ENCODE measurements around the gene ADAMTS16.

ADAMTS16 gene

GRCh38 chr5:5164163-5164562 lies 24.0 kb downstream of the ADAMTS16 start:
- H3K27ac ChIP-seq (ENCODE audit: low read depth, low read length), result no peak overlapping the region
- H3K27me3 ChIP-seq (ENCODE audit: control insufficient read depth, insufficient read depth, low read length), result no peaks in the 10 kb centered on the region
- no peak overlapping the region for H3K9ac ChIP-seq (ENCODE audit: low read length)
- H3K36me3 ChIP-seq (ENCODE audit: control insufficient read depth, insufficient read depth, low read length), result no peaks in the 10 kb centered on the region
- H3K4me1 ChIP-seq (ENCODE audit: control insufficient read depth, insufficient read depth, low read length), result peaks cover 21% of the 10 kb centered on the region; the same call in 1 of the 2 replicates
- H3K4me3 ChIP-seq (ENCODE audit: low read depth, low read length), result no peak overlapping the region
- H3K9me3 ChIP-seq (ENCODE audit: control insufficient read depth, insufficient read depth, low read depth, low read length), result no peaks in the 10 kb centered on the region

- Histone ChIP-seq H3K27ac (ENCODE audit: low read depth, low read length) (no peak overlapping the region), H3K4me3 (ENCODE audit: low read depth, low read length) (no peak overlapping the region), H3K9me3 (ENCODE audit: control insufficient read depth, insufficient read depth, low read depth, low read length) (no peaks in the 10 kb centered on the region), H3K36me3 (ENCODE audit: control insufficient read depth, insufficient read depth, low read length) (no peaks in the 10 kb centered on the region), H3K4me1 (ENCODE audit: control insufficient read depth, insufficient read depth, low read length) (peaks cover 21% of the 10 kb centered on the region; the same call in 1 of the 2 replicates), H3K27me3 (ENCODE audit: control insufficient read depth, insufficient read depth, low read length) (no peaks in the 10 kb centered on the region), H3K9ac (ENCODE audit: low read length) (no peak overlapping the region)
These were observed 25.4 kb downstream of the ADAMTS16 start for GRCh38 chr5:5165541-5166002.

- Histone ChIP-seq H3K9ac (ENCODE audit: low read length) (no peak overlapping the region), H3K4me3 (ENCODE audit: low read depth, low read length) (no peak overlapping the region), H3K27me3 (ENCODE audit: control insufficient read depth, insufficient read depth, low read length) (no peaks in the 10 kb centered on the region), H3K9me3 (ENCODE audit: control insufficient read depth, insufficient read depth, low read depth, low read length) (no peaks in the 10 kb centered on the region; the same call in 1 of the 2 replicates), H3K27ac (ENCODE audit: low read depth, low read length) (no peak overlapping the region), H3K36me3 (ENCODE audit: control insufficient read depth, insufficient read depth, low read length) (no peaks in the 10 kb centered on the region), H3K4me1 (ENCODE audit: control insufficient read depth, insufficient read depth, low read length) (peaks cover 21% of the 10 kb centered on the region; the same call in 1 of the 2 replicates)
These were observed 29.3 kb downstream of the ADAMTS16 start for GRCh38 chr5:5169466-5169865.

GRCh38 chr5:5178136-5178535 lies 38.0 kb downstream of the ADAMTS16 start:
- H3K4me1 ChIP-seq (ENCODE audit: control insufficient read depth, insufficient read depth, low read length), result peaks cover 64% of the 10 kb centered on the region

GRCh38 chr5:5178580-5178979 lies 38.5 kb downstream of the ADAMTS16 start:
- Histone ChIP-seq H3K9ac (ENCODE audit: low read length) (peak overlapping the region; percentile 58), H3K27ac (ENCODE audit: low read depth, low read length) (peak overlapping the region; percentile 92), H3K4me1 (ENCODE audit: control insufficient read depth, insufficient read depth, low read length) (peaks cover 69% of the 10 kb centered on the region), H3K36me3 (ENCODE audit: control insufficient read depth, insufficient read depth, low read length) (no peaks in the 10 kb centered on the region), H3K27me3 (ENCODE audit: control insufficient read depth, insufficient read depth, low read length) (no peaks in the 10 kb centered on the region), H3K9me3 (ENCODE audit: control insufficient read depth, insufficient read depth, low read depth, low read length) (no peaks in the 10 kb centered on the region; the same call in 1 of the 2 replicates), H3K4me3 (ENCODE audit: low read depth, low read length) (peak overlapping the region; percentile 40; the same call in 1 of the 2 replicates)

More at GRCh38 chr5:5178136-5178535, 38.0 kb downstream of the ADAMTS16 start:
- Histone ChIP-seq H3K27ac (ENCODE audit: low read depth, low read length) (peak overlapping the region; percentile 92), H3K9ac (ENCODE audit: low read length) (no peak overlapping the region), H3K36me3 (ENCODE audit: control insufficient read depth, insufficient read depth, low read length) (no peaks in the 10 kb centered on the region), H3K9me3 (ENCODE audit: control insufficient read depth, insufficient read depth, low read depth, low read length) (no peaks in the 10 kb centered on the region; the same call in 1 of the 2 replicates), H3K27me3 (ENCODE audit: control insufficient read depth, insufficient read depth, low read length) (no peaks in the 10 kb centered on the region), H3K4me3 (ENCODE audit: low read depth, low read length) (no peak overlapping the region; the same call in 1 of the 2 replicates)

GRCh38 chr5:5179079-5179478 lies 38.9 kb downstream of the ADAMTS16 start:
- H3K27ac ChIP-seq (ENCODE audit: low read depth, low read length), result peak overlapping the region; percentile 92
- peak overlapping the region; percentile 63 for H3K9ac ChIP-seq (ENCODE audit: low read length)
- H3K27me3 ChIP-seq (ENCODE audit: control insufficient read depth, insufficient read depth, low read length), result no peaks in the 10 kb centered on the region

GRCh38 chr5:5179597-5179996 lies 39.5 kb downstream of the ADAMTS16 start:
- peaks cover 78% of the 10 kb centered on the region for H3K4me1 ChIP-seq (ENCODE audit: control insufficient read depth, insufficient read depth, low read length)
- peak overlapping the region; percentile 82 for H3K9ac ChIP-seq (ENCODE audit: low read length)
- peak overlapping the region; percentile 92 for H3K27ac ChIP-seq (ENCODE audit: low read depth, low read length)
- no peaks in the 10 kb centered on the region for H3K27me3 ChIP-seq (ENCODE audit: control insufficient read depth, insufficient read depth, low read length)
- peaks cover 3% of the 10 kb centered on the region; the same call in 1 of the 2 replicates for H3K36me3 ChIP-seq (ENCODE audit: control insufficient read depth, insufficient read depth, low read length)
- H3K9me3 ChIP-seq (ENCODE audit: control insufficient read depth, insufficient read depth, low read depth, low read length), result no peaks in the 10 kb centered on the region
- H3K4me3 ChIP-seq (ENCODE audit: low read depth, low read length), result peak overlapping the region; percentile 40

More at GRCh38 chr5:5179079-5179478, 38.9 kb downstream of the ADAMTS16 start:
- H3K4me3 ChIP-seq (ENCODE audit: low read depth, low read length), result peak overlapping the region; percentile 40
- H3K36me3 ChIP-seq (ENCODE audit: control insufficient read depth, insufficient read depth, low read length), result peaks cover 1% of the 10 kb centered on the region; the same call in 1 of the 2 replicates
- H3K9me3 ChIP-seq (ENCODE audit: control insufficient read depth, insufficient read depth, low read depth, low read length), result no peaks in the 10 kb centered on the region; the same call in 1 of the 2 replicates
- H3K4me1 ChIP-seq (ENCODE audit: control insufficient read depth, insufficient read depth, low read length), result peaks cover 74% of the 10 kb centered on the region

GRCh38 chr5:5181650-5182324 lies 41.7 kb downstream of the ADAMTS16 start:
- Histone ChIP-seq H3K27ac (ENCODE audit: low read depth, low read length) (peak overlapping the region; percentile 67), H3K4me3 (ENCODE audit: low read depth, low read length) (no peak overlapping the region), H3K4me1 (ENCODE audit: control insufficient read depth, insufficient read depth, low read length) (peaks cover 73% of the 10 kb centered on the region), H3K27me3 (ENCODE audit: control insufficient read depth, insufficient read depth, low read length) (no peaks in the 10 kb centered on the region), H3K9me3 (ENCODE audit: control insufficient read depth, insufficient read depth, low read depth, low read length) (no peaks in the 10 kb centered on the region), H3K36me3 (ENCODE audit: control insufficient read depth, insufficient read depth, low read length) (peaks cover 3% of the 10 kb centered on the region; the same call in 1 of the 2 replicates), H3K9ac (ENCODE audit: low read length) (peak overlapping the region; percentile 46)

GRCh38 chr5:5182508-5183188 lies 42.5 kb downstream of the ADAMTS16 start:
- Histone ChIP-seq H3K9ac (ENCODE audit: low read length) (peak overlapping the region; percentile 76), H3K27ac (ENCODE audit: low read depth, low read length) (peak overlapping the region; percentile 67), H3K9me3 (ENCODE audit: control insufficient read depth, insufficient read depth, low read depth, low read length) (no peaks in the 10 kb centered on the region), H3K36me3 (ENCODE audit: control insufficient read depth, insufficient read depth, low read length) (peaks cover 3% of the 10 kb centered on the region; the same call in 1 of the 2 replicates), H3K27me3 (ENCODE audit: control insufficient read depth, insufficient read depth, low read length) (no peaks in the 10 kb centered on the region), H3K4me3 (ENCODE audit: low read depth, low read length) (peak overlapping the region; percentile 37), H3K4me1 (ENCODE audit: control insufficient read depth, insufficient read depth, low read length) (peaks cover 73% of the 10 kb centered on the region)

GRCh38 chr5:5183189-5183699 lies 43.1 kb downstream of the ADAMTS16 start:
- H3K27ac ChIP-seq (ENCODE audit: low read depth, low read length), result peak overlapping the region; percentile 67
- H3K4me3 ChIP-seq (ENCODE audit: low read depth, low read length), result peak overlapping the region; percentile 37
- H3K4me1 ChIP-seq (ENCODE audit: control insufficient read depth, insufficient read depth, low read length), result peaks cover 69% of the 10 kb centered on the region
- H3K36me3 ChIP-seq (ENCODE audit: control insufficient read depth, insufficient read depth, low read length), result peaks cover 3% of the 10 kb centered on the region; the same call in 1 of the 2 replicates
- no peaks in the 10 kb centered on the region for H3K9me3 ChIP-seq (ENCODE audit: control insufficient read depth, insufficient read depth, low read depth, low read length)
- H3K27me3 ChIP-seq (ENCODE audit: control insufficient read depth, insufficient read depth, low read length), result no peaks in the 10 kb centered on the region
- H3K9ac ChIP-seq (ENCODE audit: low read length), result peak overlapping the region; percentile 76
